Fibroblast of villous mesenchyme (primary cell): ENCODE data around the gene ASB14. TPM values are rescaled to one million over a fixed set of nuclear protein-coding genes. Genes with fewer than 3 reads are reported as not detected.
"Not testable (repeated sequence)": the region's sequence is repeated elsewhere in the genome, so short reads cannot be mapped to it uniquely, and the experiment has no call there.

Source experiments
- DNase-seq: peaks from one replicate; pipeline ENCODE4 v3.0.0-alpha.2; 2010; ENCODE audit warnings: low read depth
- H3K4me3 ChIP-seq: 2 replicates; pipeline ENCODE4 v1.5.1; 2011; ENCODE audit warnings: low read depth, mild to moderate bottlenecking, low read length
- total RNA-seq: library from RNA; depleted of rRNA; stranded (reverse); fragments of >200 nt; gene quantifications from 2 replicates; pipeline ENCODE4 v1.2.3, GENCODE V29; 2012
- TF ChIP-seq, protein P1 (sequence below): IDR thresholded peaks from 2 replicates; pipeline ENCODE4 v1.5.1; 2012; ENCODE audit warnings: low read depth, mild to moderate bottlenecking, low read length; ENCODE audit not compliant: insufficient read depth

Gene ASB14
- not detected in 2 replicates for total RNA-seq

DNA sequence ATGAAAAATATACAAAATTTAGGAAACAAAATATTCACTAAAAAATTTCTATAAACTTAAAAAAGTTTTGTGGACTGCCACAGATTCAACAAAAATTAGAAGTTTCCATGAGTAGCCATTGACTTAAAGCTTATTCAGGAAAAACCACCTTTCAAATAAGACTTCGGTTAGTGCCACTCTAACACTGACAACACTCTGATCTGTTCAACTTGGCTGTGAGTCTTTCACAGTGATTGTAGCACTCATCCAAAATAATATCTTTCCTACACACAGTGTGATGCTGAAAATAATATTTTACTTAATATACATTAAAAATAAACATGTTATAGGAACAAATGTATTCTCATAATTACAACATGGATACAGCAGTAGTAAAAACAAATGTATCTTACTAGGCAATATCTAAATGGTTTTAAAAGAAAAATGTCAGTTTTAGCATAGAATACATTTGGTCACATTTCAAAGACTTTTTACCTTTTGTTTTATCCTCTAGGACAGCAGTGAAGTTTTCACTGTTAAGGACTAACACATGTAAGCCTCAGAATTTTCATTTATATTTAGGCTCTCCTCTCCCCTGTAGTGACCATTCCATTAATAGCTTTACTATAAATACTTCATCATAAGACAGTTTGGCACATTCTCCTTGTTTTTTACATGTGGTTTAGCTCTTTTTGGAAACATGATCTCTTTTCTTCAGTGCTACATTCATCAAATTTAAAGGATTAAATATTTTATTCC lies at the start of gene ASB14:
TSS of gene ASB14 (minus strand) at position 527 of the 738 bp plus-strand sequence. CDS start 652 bp downstream, outside the sequence.
- DNase-seq: no peak
- no peak within 1 kb of the TSS for H3K4me3 ChIP-seq
- TF ChIP-seq, protein P1, sequence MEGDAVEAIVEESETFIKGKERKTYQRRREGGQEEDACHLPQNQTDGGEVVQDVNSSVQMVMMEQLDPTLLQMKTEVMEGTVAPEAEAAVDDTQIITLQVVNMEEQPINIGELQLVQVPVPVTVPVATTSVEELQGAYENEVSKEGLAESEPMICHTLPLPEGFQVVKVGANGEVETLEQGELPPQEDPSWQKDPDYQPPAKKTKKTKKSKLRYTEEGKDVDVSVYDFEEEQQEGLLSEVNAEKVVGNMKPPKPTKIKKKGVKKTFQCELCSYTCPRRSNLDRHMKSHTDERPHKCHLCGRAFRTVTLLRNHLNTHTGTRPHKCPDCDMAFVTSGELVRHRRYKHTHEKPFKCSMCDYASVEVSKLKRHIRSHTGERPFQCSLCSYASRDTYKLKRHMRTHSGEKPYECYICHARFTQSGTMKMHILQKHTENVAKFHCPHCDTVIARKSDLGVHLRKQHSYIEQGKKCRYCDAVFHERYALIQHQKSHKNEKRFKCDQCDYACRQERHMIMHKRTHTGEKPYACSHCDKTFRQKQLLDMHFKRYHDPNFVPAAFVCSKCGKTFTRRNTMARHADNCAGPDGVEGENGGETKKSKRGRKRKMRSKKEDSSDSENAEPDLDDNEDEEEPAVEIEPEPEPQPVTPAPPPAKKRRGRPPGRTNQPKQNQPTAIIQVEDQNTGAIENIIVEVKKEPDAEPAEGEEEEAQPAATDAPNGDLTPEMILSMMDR: no peak

DNA sequence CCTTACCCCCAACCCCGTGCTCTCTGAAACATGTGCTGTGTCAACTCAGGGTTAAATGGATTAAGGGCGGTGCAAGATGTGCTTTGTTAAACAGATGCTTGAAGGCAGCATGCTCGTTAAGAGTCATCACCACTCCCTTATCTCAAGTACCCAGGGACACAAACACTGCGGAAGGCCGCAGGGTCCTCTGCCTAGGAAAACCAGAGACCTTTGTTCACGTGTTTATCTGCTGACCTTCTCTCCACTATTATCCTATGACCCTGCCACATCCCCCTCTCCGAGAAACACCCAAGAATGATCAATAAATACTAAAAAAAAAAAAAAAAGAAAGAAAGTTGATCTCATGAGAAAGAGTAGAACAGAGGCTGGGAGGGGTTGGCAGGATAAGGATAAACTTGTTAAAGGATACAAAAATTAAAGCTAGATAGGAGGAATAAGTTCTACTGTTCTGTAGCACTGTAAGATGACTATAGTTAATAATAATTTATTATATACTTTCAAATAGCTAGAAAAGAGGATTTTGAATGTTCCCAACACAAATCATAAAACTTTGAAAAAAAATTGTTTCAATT lies 46.7 kb upstream of the ASB14 start:
- not testable (repeated sequence) for H3K4me3 ChIP-seq, DNase-seq

DNA sequence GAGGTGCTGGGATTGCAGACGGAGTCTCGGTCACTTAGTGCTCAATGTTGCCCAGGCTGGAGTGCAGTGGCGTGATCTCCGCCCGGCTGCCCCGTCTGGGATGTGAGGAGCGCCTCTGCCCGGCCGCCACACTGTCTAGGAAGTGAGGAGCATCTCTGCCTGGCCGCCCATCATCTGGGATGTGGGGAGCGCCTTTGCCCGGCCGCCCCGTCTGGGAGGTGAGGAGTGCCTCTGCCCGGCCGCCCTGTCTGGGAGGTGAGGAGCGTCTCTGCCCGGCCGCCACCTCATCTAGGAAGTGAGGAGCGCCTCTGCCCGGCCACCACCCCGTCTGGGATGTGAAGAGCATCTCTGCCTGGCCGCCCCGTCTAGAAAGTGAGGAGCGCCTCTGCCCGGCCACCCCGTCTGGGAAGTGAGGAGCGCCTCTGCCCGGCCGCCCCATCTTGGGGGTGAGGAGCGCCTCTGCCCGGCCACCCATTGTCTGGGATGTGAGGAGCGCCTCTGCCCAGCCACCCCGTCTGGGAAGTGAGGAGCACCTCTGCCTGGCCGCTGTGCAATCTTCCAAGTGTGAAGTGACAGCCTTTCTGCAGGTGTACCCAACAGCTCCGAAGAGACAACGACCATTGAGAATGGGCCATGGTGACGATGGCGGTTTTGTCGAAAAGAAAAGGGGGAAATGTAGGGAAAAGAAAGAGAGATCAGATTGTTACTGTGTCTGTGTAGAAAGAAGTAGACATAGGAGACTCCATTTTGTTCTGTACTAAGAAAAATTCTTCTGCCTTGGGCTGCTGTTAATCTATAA lies 46.0 kb upstream of the ASB14 start:
- not testable (repeated sequence) for DNase-seq, H3K4me3 ChIP-seq

DNA sequence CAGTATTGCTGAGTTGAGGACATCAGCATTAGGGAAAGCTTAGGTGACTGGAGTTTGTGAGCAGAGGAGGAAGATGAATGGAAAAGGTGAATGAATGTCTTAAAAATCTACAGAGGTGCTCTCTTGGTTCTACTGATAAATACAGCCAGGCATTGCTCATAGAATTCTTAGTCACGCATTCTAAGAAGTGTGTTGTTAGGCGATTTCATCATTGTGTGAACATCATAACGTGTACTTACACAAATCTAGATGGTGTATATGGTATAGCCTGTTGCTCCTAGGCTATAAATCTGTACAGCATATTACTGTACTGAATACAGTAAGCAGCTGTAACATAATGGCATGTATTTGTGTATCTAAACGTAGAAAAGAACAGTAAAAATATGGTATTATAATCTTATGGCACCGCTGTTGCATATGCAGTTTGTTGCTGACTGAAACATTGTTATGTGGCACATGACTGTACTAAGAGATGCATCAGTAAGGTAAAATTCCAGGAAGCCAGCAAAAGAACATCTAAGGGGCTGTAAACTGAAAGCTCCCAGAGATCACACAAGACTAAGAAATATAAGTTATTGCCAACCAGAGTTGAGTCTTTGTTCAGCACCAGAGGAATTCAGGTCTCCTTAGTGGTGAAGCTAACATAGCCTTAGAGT lies 42.9 kb upstream of the ASB14 start:
- TF ChIP-seq, protein P1: no peak
- no peak for DNase-seq
- no peak overlapping the region for H3K4me3 ChIP-seq

DNA sequence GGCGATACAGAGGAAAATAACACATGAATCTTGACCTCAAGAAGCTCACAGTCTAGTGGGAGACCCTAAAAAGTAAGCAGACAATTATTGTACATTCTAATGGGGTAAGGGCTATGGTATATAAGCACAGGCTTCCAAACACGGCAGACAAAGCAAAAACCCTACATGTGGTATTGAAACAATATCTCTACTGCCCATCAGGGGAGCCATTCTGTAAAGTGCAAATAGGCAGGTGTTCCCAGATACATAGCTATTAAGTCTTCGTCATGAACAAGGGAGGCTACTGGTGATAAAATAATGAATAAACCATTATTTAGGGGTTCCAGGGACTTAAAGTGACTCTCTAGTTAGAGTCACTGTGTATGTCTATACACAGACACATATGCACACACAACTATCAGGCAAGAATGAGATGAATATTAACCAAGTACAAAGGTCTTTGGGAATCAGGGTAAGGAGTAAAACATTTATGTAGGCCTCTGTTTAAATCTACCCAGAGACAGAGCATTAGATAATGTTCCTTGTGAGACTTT lies 38.7 kb upstream of the ASB14 start:
- H3K4me3 ChIP-seq: no peak overlapping the region
- TF ChIP-seq, protein P1: no peak
- DNase-seq: no peak

DNA sequence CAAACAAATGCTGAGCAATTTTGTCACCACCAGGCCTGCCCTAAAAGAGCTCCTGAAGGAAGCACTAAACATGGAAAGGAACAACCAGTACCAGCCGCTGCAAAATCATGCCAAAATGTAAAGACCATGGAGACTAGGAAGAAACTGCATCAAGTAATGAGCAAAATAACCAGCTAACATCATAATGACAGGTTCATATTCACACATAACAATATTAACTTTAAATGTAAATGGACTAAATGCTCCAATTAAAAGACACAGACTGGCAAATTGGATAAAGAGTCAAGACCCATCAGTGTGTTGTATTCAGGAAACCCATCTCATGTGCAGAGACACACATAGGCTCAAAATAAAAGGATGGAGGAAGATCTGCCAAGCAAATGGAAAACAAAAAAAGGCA lies 34.0 kb upstream of the ASB14 start:
- H3K4me3 ChIP-seq, DNase-seq: not testable (repeated sequence)

DNA sequence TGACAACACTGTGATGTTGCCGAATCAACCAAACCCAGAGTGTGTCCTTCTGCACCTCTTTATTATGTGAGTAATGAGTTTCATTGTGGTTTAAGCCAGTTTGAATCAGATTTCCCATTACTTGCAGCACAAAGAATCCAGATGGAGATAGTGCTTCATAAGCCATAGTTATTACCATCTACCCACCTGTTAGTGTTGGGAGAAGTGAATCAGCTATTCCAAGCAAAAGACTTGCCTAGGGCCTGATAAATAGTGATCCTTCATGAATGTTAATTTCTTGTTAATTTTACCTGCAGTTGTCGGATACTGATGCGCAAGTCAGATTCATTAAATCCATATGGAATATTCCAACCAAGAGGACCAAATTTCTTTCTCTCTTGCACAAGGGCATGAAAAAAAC lies 21.7 kb upstream of the ASB14 start:
- TF ChIP-seq, protein P1: no peak
- no peak for DNase-seq
- no peak overlapping the region for H3K4me3 ChIP-seq

DNA sequence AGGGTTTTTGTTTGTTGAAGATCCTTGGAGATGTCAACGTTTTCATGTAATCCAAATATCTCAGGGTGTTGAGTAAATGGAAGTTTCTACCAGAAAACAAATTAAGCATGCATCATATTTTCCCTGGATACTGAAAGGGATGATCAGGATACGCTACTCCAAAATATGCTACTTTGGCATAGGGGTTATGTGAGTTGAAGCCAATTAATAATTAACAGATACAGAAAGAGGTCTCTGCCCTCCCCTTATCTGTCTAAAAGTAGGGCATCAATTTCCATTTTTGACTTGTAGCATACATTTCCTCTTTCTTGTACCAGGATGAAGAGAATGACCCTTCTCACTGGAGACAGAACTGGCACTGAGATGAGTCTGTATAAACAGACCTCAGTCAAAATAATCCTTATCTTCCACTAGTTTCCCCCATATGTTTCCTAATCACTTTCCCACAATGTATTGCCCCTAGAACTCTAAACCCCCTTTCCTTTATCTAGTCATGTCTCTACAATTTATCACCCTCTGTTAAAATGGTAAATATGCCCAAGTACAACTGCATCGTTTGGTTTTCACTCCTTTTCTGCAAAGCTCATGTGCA lies 17.4 kb upstream of the ASB14 start:
- no peak overlapping the region for H3K4me3 ChIP-seq
- TF ChIP-seq, protein P1: no peak
- no peak for DNase-seq

DNA sequence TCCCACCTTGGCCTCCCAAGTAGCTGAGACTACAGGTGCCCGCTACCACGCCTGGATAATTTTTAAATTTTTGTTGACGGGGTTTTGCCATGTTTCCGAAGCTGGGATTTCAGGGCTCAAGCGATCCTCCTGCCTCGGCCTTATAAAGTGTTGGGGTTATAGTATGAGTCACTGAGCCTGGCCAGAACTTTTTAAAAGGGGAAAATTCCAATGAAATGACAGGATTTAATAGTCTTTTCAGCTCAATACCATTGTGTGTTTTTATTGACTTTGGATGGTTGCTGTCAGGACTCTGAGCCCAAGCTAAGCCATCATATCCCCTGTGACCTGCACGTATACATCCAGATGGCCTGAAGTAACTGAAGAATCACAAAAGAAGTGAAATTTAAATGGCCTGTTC lies 11.0 kb upstream of the ASB14 start:
- H3K4me3 ChIP-seq: not testable (repeated sequence)
- peak; percentile 11 for DNase-seq
